ENCODE results near the gene PGGHG.

DNA sequence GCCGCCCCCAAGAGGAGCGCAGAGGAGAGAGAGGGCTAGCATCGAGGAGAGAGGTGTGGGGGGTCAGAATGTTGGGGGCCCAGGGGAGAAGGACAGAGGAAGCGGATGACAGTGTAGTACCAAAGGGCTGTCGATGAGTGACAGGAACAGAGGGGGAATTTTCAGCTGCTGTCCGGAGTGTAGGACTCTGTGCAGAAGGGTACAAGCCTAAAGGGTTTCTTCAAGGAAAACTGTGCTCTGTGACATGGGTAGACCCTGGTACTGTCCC is 16.1 kb upstream of the PGGHG start:
- TF ChIP-seq, protein P1, sequence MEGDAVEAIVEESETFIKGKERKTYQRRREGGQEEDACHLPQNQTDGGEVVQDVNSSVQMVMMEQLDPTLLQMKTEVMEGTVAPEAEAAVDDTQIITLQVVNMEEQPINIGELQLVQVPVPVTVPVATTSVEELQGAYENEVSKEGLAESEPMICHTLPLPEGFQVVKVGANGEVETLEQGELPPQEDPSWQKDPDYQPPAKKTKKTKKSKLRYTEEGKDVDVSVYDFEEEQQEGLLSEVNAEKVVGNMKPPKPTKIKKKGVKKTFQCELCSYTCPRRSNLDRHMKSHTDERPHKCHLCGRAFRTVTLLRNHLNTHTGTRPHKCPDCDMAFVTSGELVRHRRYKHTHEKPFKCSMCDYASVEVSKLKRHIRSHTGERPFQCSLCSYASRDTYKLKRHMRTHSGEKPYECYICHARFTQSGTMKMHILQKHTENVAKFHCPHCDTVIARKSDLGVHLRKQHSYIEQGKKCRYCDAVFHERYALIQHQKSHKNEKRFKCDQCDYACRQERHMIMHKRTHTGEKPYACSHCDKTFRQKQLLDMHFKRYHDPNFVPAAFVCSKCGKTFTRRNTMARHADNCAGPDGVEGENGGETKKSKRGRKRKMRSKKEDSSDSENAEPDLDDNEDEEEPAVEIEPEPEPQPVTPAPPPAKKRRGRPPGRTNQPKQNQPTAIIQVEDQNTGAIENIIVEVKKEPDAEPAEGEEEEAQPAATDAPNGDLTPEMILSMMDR (IDR thresholded peaks at IDR 0.05), result no peak
- TF ChIP-seq ZFX (IDR thresholded peaks at IDR 0.05; ENCODE audit: borderline replicate concordance), result no peak

All from 22Rv1 (cell line).